ENCODE results near the gene CCP110. TPM values are rescaled to one million over a fixed set of nuclear protein-coding genes. Genes with fewer than 3 reads are reported as not detected.
A peak's percentile ranks its signal among the peaks of the same experiment; 100 is the strongest.

The CCP110 gene
- total and polyA plus RNA-seq, 2 of the 13 experiments (the other 11 are each of a cell fraction or from before 2014, with no cell fraction given): 10.0 to 11.1 TPM

DNA sequence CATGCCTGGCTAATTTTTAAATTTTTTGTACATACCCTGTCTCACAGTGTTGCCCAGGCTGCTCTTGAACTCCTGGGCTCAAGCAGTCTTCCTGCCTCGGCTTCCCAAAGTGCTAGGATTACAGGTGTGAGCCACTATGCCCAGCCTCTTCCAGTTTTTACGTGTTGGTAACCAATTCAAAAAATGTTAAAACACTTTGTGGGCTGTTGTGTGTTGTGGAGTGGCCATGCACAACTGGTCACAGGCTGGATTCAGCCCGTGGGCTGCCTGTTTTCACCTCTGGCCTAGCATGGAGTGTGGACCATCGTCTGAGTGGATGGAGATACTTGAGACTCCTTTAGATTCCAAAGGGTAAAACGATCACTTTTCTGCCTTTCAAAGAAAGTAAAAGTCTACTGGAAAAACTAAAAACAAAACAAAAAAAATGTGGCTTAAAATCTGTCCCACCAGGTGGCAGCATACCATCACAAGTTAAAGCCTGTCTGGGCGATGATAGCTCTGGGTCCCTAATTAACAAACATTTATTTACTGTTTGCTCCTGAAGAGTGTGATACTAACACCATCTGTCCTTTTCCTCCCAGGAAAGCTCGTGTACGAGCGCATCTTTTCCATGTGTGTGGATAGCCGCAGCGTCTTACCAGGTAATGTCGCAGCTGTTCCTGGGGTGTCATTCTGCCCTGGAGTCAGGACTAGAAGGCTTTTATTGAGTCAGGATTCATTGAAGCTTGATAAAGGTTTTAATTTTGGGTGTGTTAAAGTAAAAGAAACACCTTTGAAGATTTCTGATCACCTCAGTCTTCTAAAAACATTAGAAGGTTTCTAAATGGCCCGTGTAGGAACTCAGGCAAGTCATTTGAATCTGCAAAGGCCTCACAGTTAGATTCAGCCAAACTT lies 77.6 kb downstream of the CCP110 start (continued):
- TF ChIP-seq ZNF44 (CRISPR knock-in tag; IDR thresholded peaks at IDR 0.05) (no peak), KLF13 (CRISPR knock-in tag; IDR thresholded peaks at IDR 0.05) (no peak), ZNF180 (CRISPR knock-in tag; IDR thresholded peaks at IDR 0.05; ENCODE audit: borderline replicate concordance, low read depth) (no peak), SIX4 (CRISPR knock-in tag; IDR thresholded peaks at IDR 0.05) (no peak), FOXP1 (IDR thresholded peaks at IDR 0.05) (no peak), FOXP1 (CRISPR knock-in tag; IDR thresholded peaks at IDR 0.05) (no peak), ATF7-NPFF (CRISPR knock-in tag; IDR thresholded peaks at IDR 0.05; ENCODE audit: low read depth) (no peak), ZNF773 (CRISPR knock-in tag; IDR thresholded peaks at IDR 0.05; ENCODE audit: borderline replicate concordance) (no peak), HES4 (CRISPR knock-in tag; IDR thresholded peaks at IDR 0.05; ENCODE audit: borderline replicate concordance) (no peak), TBL1XR1 (IDR thresholded peaks at IDR 0.05; ENCODE audit: borderline replicate concordance, low read length, partially characterized antibody) (no peak), ZNF501 (CRISPR knock-in tag; IDR thresholded peaks at IDR 0.05) (peak; percentile 57; the same call in 1 of the 2 replicates), ZNF337 (CRISPR knock-in tag; IDR thresholded peaks at IDR 0.05; ENCODE audit: borderline replicate concordance, low read depth) (no peak), NR3C1 (CRISPR knock-in tag; IDR thresholded peaks at IDR 0.05) (no peak), ZNF350 (CRISPR knock-in tag; IDR thresholded peaks at IDR 0.05; ENCODE audit: borderline replicate concordance, low read depth) (peak; percentile 39; the same call in 1 of the 2 replicates), NCOA2 (CRISPR knock-in tag; IDR thresholded peaks at IDR 0.05) (no peak), CHD2 (IDR thresholded peaks at IDR 0.05; ENCODE audit: low read depth, low read length) (no peak), RARG (CRISPR knock-in tag; IDR thresholded peaks at IDR 0.05; ENCODE audit: low read depth) (no peak), ZNF225 (CRISPR knock-in tag; IDR thresholded peaks at IDR 0.05) (no peak)
- TF ChIP-seq, protein P1, sequence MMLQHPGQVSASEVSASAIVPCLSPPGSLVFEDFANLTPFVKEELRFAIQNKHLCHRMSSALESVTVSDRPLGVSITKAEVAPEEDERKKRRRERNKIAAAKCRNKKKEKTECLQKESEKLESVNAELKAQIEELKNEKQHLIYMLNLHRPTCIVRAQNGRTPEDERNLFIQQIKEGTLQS (CRISPR knock-in tag; IDR thresholded peaks at IDR 0.05): no peak
- TF ChIP-seq, protein P2, sequence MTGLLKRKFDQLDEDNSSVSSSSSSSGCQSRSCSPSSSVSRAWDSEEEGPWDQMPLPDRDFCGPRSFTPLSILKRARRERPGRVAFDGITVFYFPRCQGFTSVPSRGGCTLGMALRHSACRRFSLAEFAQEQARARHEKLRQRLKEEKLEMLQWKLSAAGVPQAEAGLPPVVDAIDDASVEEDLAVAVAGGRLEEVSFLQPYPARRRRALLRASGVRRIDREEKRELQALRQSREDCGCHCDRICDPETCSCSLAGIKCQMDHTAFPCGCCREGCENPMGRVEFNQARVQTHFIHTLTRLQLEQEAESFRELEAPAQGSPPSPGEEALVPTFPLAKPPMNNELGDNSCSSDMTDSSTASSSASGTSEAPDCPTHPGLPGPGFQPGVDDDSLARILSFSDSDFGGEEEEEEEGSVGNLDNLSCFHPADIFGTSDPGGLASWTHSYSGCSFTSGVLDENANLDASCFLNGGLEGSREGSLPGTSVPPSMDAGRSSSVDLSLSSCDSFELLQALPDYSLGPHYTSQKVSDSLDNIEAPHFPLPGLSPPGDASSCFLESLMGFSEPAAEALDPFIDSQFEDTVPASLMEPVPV (CRISPR knock-in tag; IDR thresholded peaks at IDR 0.05): no peak
- TF ChIP-seq, protein P3, sequence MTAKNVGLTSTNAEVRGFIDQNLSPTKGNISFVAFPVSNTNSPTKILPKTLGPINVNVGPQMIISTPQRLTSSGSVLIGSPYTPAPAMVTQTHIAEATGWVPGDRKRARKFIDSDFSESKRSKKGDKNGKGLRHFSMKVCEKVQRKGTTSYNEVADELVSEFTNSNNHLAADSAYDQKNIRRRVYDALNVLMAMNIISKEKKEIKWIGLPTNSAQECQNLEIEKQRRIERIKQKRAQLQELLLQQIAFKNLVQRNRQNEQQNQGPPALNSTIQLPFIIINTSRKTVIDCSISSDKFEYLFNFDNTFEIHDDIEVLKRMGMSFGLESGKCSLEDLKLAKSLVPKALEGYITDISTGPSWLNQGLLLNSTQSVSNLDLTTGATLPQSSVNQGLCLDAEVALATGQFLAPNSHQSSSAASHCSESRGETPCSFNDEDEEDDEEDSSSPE (CRISPR knock-in tag; IDR thresholded peaks at IDR 0.05): no peak
- TF ChIP-seq, protein P4, sequence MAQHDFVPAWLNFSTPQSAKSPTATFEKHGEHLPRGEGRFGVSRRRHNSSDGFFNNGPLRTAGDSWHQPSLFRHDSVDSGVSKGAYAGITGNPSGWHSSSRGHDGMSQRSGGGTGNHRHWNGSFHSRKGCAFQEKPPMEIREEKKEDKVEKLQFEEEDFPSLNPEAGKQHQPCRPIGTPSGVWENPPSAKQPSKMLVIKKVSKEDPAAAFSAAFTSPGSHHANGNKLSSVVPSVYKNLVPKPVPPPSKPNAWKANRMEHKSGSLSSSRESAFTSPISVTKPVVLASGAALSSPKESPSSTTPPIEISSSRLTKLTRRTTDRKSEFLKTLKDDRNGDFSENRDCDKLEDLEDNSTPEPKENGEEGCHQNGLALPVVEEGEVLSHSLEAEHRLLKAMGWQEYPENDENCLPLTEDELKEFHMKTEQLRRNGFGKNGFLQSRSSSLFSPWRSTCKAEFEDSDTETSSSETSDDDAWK (CRISPR knock-in tag; IDR thresholded peaks at IDR 0.05): no peak
- TF ChIP-seq, protein P5, sequence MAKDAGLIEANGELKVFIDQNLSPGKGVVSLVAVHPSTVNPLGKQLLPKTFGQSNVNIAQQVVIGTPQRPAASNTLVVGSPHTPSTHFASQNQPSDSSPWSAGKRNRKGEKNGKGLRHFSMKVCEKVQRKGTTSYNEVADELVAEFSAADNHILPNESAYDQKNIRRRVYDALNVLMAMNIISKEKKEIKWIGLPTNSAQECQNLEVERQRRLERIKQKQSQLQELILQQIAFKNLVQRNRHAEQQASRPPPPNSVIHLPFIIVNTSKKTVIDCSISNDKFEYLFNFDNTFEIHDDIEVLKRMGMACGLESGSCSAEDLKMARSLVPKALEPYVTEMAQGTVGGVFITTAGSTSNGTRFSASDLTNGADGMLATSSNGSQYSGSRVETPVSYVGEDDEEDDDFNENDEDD (CRISPR knock-in tag; IDR thresholded peaks at IDR 0.05; ENCODE audit: borderline replicate concordance): no peak
- TF ChIP-seq, protein P6, sequence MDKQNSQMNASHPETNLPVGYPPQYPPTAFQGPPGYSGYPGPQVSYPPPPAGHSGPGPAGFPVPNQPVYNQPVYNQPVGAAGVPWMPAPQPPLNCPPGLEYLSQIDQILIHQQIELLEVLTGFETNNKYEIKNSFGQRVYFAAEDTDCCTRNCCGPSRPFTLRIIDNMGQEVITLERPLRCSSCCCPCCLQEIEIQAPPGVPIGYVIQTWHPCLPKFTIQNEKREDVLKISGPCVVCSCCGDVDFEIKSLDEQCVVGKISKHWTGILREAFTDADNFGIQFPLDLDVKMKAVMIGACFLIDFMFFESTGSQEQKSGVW (CRISPR knock-in tag; IDR thresholded peaks at IDR 0.05; ENCODE audit: borderline replicate concordance): no peak
